HK-2 (cell line): ENCODE data around the gene P3H3.
A peak's percentile ranks its signal among the peaks of the same experiment; 100 is the strongest.

Source experiments
- DNase-seq: peaks from one replicate; pipeline ENCODE4 v3.0.0-alpha.2; 2018; ENCODE audit not compliant: unreplicated experiment

The P3H3 gene

DNA sequence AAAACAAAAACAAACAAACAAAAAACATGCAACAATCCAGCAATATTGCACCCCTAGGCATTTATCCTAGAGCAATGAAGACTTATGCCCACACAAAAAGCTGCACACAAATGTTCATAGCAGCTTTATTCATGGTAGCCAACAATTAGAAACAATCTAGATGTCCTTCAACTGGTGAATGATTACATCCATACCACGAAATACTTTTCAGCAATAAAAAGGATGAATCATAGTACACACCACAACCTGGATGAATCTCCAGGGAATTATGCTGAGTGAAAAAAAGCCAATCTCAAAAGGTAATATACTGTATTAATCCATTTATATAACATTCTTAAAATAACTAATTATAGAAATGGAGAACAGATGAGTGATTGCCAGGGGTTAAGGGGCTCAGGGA, 21.0 kb upstream of the P3H3 start:
- no peak for DNase-seq

DNA sequence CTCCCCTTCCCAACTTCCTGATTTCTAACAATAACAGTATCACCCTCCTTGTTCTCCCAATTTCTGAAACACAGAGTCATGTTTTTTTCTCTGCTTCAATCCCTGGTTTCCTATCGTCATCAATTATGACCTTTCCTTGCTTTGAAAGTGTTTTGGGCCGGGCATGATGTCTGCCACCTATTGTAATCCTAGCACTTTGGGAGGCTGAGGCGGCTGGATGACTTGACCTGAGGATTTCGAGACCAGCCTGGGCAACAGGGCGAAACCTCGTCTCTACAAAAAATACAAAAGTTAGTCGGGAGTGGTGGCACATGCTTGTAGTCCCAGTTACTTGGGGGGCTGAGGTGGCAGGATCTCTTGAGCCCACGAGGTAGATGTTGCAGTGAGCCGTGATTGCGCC, 19.2 kb upstream of the P3H3 start:
- no peak for DNase-seq

DNA sequence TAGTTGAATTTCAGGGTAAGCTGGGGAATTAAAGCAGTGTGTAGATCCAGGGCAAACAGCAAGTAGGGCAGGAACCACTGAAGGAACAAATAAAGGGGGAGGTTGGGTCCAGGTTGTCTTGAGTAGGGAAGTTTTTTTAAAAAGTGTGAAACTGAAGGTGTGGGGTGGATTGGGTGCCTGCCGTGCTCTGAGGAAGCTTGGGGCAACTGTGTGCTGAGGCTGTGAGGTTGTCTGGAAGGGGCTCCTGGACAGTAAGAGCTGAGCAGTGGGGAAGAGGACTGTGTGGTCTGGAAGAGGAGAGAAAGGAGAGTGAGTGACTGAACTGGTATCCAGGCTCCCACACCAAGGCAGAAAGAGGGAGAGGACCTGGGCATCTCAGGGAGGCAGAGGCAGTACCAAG, 17.4 kb upstream of the P3H3 start:
- no peak for DNase-seq

DNA sequence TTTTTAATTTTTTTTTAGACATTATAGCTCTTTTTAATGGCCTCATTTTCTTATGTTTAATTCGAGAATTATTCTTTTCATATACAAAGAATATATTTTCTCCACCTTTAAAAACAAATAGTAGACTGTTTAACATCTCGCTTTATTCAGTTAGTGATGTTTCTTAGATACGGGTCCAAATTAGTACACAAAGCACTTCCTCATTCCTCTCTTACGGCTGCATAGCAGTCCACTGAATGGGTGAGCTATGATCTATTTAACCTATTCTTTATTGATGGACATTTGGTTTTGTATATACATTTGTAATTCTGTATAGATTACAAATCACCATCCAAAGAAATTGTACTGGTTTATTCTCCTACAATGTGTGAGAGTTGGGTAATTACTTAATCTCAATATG, 14.8 kb upstream of the P3H3 start:
- no peak for DNase-seq

- no peak for DNase-seq
Observed at GRCh38 chr12:6816598-6816997, 11.6 kb upstream of the P3H3 start.

- DNase-seq: no peak
Observed at GRCh38 chr12:6817098-6817497, 11.1 kb upstream of the P3H3 start.

GRCh38 chr12:6817662-6818157, 10.5 kb upstream of the P3H3 start:
- DNase-seq: no peak

- DNase-seq: no peak
Observed at GRCh38 chr12:6818222-6818621, 10.0 kb upstream of the P3H3 start.

DNA sequence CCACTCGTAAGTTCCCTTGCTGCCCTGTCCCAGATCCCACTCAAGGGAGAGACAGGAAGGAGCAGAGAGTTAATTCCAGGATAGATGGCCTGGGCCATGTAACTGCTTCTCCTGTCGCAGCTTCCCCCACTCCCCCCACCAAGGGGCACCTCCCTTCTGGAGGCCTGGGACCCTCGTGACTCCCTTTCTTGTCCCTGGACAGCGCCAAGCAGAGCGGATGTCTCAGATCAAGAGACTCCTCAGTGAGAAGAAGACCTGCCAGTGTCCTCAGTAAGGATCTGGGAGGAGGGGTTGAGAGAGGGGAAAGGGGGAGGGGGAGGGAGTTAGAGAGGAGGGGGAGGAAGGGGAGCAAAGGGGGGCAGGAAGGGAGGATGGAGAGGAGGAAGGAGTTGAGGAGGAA, 9.6 kb upstream of the P3H3 start:
- no peak for DNase-seq

DNA sequence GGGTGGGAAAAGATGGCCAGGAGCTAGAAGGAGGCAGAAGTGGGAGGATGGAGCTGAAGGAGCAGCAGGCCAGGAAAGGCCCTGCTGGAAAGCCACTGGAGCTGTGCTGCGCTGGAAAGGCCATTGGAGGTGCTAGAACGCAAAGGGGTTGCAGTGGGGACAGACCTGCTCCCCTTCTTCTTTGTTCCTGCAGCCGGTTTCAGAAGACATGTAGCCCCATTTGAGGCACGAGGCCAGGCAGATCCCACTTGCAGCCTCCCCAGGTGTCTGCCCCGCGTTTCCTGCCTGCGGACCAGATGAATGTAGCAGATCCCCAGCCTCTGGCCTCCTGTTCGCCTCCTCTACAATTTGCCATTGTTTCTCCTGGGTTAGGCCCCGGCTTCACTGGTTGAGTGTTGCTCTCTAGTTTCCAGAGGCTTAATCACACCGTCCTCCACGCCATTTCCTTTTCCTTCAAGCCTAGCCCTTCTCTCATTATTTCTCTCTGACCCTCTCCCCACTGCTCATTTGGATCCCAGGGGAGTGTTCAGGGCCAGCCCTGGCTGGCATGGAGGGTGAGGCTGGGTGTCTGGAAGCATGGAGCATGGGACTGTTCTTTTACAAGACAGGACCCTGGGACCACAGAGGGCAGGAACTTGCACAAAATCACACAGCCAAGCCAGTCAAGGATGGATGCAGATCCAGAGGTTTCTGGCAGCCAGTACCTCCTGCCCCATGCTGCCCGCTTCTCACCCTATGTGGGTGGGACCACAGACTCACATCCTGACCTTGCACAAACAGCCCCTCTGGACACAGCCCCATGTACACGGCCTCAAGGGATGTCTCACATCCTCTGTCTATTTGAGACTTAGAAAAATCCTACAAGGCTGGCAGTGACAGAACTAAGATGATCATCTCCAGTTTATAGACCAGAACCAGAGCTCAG, 8.8 kb upstream of the P3H3 start:
- no peak for DNase-seq

DNA sequence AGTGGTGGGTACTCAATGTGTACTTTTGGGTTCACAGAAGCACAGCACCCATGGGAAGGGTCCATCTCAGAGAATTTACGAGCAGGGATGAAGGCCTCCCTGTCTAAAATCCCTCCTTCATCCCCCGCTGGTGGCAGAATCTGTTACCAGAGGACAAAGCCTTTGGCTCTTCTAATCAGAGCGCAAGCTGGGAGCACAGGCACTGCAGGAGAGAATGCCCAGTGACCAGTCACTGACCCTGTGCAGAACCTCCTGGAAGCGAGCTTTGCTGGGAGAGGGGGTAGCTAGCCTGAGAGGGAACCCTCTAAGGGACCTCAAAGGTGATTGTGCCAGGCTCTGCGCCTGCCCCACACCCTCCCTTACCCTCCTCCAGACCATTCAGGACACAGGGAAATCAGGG, 8.0 kb upstream of the P3H3 start:
- DNase-seq: no peak

GRCh38 chr12:6821591-6822425, 6.4 kb upstream of the P3H3 start, which contains the start of gene GPR162:
GPR162 (plus strand) TSS chr12:6821821; CDS start chr12:6823899, 2,078 bp downstream.
- peak; percentile 63 for DNase-seq

DNA sequence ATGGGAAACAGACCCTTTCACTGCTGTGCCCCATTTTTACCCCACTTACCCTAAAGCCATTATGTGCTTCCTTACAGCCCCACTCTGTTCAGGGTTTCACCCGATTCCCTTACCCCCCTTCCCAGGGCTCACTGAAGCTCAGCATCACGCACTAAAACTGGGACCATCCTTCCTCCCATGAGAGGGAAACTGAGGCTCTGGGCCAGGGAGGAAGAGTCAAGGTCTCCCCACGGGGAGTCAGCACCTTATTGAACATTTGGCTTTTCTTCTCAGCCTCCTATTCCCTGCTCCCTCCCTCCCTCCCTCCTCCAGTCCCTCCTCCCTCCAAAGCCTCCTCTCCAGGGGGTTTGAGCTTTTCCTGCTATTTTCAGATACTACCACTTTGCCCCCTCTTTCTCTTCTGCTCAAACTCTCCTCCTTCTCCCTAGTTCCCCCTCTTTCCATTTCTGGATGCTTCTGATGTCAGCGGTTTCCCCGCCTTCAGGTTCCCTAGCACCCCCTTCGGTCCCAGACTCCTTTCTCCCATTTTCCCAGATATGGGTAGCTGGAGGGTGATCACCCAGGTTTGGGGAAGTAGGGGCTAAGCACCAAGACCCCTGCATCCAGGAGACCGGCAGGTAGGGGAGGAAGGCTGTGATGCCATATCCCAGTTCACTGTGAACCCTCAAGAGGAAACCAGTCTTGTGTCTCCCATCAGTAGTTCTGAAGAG, 5.6 kb upstream of the P3H3 start:
- DNase-seq: no peak

DNA sequence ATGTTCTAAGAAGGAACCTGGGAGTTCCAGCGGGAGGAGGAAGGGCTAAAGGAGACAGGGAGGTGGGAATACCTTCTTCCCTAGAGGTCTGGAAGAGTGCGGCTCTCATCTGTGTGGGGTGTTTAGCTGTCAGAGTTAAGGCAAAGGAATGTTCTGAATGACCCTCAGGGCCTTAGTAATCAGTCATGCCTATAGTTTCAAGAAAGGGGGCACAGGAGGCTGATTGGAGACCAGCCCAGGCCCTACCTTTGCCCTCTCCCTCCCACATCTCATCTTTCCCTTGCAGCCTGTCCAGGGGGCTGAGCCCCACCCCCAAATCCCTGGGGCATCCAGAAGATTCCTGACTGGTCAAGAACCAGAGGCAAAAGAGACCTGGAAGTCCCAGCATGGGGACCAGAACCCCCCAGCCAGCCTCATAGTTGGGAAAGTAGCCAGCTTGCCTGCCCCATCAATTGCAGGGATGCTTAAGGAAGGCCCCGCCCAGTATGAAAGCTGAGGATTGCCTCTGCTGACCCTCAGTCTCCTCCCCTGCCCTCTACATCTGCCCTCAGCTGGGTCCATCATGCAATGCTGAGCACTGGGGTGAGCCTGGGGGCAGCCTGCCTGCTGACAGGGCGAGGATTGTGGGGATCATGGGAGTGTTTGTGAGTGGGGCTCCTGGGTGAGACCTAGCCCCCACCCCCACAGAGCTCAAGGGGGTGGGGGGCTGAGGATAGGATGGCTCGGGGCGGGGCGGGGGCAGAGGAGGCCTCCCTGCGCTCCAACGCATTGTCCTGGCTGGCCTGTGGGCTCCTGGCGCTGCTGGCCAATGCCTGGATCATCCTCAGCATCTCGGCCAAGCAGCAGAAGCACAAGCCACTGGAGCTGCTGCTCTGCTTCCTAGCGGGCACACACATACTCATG, 4.8 kb upstream of the P3H3 start:
- DNase-seq: no peak

- no peak for DNase-seq
Observed at GRCh38 chr12:6824085-6824775, 4.0 kb upstream of the P3H3 start.

- DNase-seq: no peak
Observed at GRCh38 chr12:6824901-6825381, 3.3 kb upstream of the P3H3 start.

DNA sequence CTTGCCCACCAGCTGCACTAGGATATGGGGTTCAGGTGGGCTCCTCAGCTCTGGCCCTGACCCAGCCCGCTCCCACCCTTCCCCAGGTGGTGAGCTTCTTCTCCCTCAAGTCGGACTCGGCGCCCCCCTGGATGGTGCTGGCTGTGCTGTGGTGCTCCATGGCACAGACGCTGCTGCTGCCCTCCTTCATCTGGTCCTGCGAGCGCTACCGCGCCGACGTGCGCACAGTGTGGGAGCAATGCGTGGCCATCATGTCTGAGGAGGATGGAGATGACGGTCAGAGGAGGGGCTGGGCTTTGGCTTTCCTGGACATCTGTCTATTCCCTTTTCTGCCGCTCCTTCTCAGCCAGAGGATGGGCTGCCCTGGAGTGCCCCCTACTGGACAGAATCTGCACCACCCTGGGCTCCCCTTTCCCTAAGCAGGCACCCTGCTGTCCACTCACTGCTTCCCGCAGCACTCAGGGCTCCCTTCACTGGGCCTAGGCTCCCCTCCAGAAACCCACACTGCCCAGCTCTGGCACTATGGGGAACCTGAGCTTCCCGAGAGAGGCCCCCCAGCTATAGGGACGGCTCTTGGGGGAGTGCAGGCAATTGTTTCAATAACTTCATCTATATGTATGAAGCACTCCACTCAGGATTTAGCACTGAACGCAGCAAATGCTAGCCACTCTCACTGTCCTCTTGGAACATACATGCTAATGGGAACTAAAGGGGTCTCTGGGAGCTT, 2.6 kb upstream of the P3H3 start:
- peak; percentile 86 for DNase-seq

- no peak for DNase-seq
Observed at GRCh38 chr12:6826125-6826733, 2.0 kb upstream of the P3H3 start.
